HCT116 (cell line): ENCODE results near the gene MYEOV.

Experiments
- CEBPB ChIP-seq: IDR thresholded peaks from 2 replicates; pipeline ENCODE4 v1.6.1; 2012; ENCODE audit warnings: low read depth
- ELF1 ChIP-seq: IDR thresholded peaks from 2 replicates; pipeline ENCODE4 v1.6.1; 2012; ENCODE audit warnings: low read depth, borderline replicate concordance
- EZH2 ChIP-seq: fragments of 200-600 bp; sonication (generic); IDR thresholded peaks from 2 replicates; pipeline ENCODE4 v1.6.1; 2017; ENCODE audit warnings: antibody characterized with exemption, mixed run types
- JUND ChIP-seq: IDR thresholded peaks from 2 replicates; pipeline ENCODE4 v1.6.1; 2012
- POLR2A ChIP-seq: IDR thresholded peaks from 2 replicates; pipeline ENCODE4 v1.7.0; 2011; ENCODE audit warnings: borderline replicate concordance; ENCODE audit not compliant: insufficient read depth, insufficient read length; ENCODE audit errors: extremely low read depth
- POLR2AphosphoS5 ChIP-seq: IDR thresholded peaks from 2 replicates; pipeline ENCODE4 v1.6.1; 2011; ENCODE audit warnings: mild to moderate bottlenecking, low read depth, low read length, moderate library complexity
- RAD21 ChIP-seq: IDR thresholded peaks from 2 replicates; pipeline ENCODE4 v1.6.1; 2012; ENCODE audit warnings: low read depth, mild to moderate bottlenecking
- SIN3A ChIP-seq: IDR thresholded peaks from 2 replicates; pipeline ENCODE4 v1.6.1; 2012; ENCODE audit warnings: low read depth
- SRF ChIP-seq: IDR thresholded peaks from 2 replicates; pipeline ENCODE4 v1.6.1; 2012; ENCODE audit warnings: low read depth
- TCF7L2 ChIP-seq: IDR thresholded peaks from 2 replicates; pipeline ENCODE4 v1.7.0; 2011; ENCODE audit warnings: borderline replicate concordance, inconsistent platforms; ENCODE audit not compliant: insufficient read depth, insufficient read length; ENCODE audit errors: extremely low read depth
- ZNF274 ChIP-seq: fragments of 200-500 bp; sonication (Bioruptor generic); IDR thresholded peaks from 2 replicates; pipeline ENCODE4 v1.6.1; 2014; ENCODE audit warnings: mild to moderate bottlenecking, low read depth, low read length, inconsistent platforms
- TF ChIP-seq, protein P1 (sequence below), 3 experiments: fragments of 200-600 bp in 1 of 3; sonication (generic) in 1 of 3; IDR thresholded peaks in 2 of 3; conservative IDR thresholded peaks in 1 of 3; 2 replicates each; pipeline ENCODE4 v1.5.1; 2012 to 2017; ENCODE audit warnings: low read depth in 2 of 3, low read length in 2 of 3, antibody characterized with exemption in 1 of 3, borderline replicate concordance in 1 of 3, control low read depth in 1 of 3, mild to moderate bottlenecking in 1 of 3, mixed read lengths in 1 of 3, mixed run types in 1 of 3, moderate library complexity in 1 of 3; ENCODE audit not compliant: insufficient read depth in 1 of 3
- TF ChIP-seq, protein P2 (sequence below): IDR thresholded peaks from 2 replicates; pipeline ENCODE4 v1.6.1; 2012; ENCODE audit warnings: low read depth

DNA sequence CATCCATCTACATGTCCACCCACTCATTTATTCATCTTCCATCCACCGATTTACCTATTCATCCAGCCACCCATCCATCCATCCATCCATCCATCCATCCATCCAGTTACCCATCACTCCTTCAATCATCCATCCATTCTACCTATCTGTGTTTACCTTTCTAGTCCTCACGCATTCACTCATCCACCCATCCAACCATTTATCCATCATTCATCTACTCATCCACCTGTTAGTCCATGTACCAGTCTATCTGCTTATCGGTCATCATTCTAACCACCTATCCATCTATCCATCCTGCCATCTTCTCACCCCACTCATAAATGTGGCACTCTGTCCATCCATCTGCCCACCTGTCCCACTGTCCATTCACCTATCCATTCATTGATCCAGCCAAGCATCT, 21.9 kb upstream of the MYEOV start:
- TF ChIP-seq EZH2 (no peak), ZNF274 (no peak), CEBPB (no peak), RAD21 (no peak), TCF7L2 (no peak), JUND (no peak), POLR2AphosphoS5 (no peak), POLR2A (no peak), SIN3A (no peak), ELF1 (no peak), SRF (no peak)
- TF ChIP-seq, protein P1, sequence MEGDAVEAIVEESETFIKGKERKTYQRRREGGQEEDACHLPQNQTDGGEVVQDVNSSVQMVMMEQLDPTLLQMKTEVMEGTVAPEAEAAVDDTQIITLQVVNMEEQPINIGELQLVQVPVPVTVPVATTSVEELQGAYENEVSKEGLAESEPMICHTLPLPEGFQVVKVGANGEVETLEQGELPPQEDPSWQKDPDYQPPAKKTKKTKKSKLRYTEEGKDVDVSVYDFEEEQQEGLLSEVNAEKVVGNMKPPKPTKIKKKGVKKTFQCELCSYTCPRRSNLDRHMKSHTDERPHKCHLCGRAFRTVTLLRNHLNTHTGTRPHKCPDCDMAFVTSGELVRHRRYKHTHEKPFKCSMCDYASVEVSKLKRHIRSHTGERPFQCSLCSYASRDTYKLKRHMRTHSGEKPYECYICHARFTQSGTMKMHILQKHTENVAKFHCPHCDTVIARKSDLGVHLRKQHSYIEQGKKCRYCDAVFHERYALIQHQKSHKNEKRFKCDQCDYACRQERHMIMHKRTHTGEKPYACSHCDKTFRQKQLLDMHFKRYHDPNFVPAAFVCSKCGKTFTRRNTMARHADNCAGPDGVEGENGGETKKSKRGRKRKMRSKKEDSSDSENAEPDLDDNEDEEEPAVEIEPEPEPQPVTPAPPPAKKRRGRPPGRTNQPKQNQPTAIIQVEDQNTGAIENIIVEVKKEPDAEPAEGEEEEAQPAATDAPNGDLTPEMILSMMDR (IDR thresholded peaks at IDR 0.05 in 2 of 3, conservative IDR thresholded peaks at IDR 0.05 in 1 of 3; ENCODE audit: borderline replicate concordance in 1 of 3, insufficient read depth in 1 of 3, low read depth in 2 of 3, low read length in 2 of 3): no peak
- TF ChIP-seq, protein P2, sequence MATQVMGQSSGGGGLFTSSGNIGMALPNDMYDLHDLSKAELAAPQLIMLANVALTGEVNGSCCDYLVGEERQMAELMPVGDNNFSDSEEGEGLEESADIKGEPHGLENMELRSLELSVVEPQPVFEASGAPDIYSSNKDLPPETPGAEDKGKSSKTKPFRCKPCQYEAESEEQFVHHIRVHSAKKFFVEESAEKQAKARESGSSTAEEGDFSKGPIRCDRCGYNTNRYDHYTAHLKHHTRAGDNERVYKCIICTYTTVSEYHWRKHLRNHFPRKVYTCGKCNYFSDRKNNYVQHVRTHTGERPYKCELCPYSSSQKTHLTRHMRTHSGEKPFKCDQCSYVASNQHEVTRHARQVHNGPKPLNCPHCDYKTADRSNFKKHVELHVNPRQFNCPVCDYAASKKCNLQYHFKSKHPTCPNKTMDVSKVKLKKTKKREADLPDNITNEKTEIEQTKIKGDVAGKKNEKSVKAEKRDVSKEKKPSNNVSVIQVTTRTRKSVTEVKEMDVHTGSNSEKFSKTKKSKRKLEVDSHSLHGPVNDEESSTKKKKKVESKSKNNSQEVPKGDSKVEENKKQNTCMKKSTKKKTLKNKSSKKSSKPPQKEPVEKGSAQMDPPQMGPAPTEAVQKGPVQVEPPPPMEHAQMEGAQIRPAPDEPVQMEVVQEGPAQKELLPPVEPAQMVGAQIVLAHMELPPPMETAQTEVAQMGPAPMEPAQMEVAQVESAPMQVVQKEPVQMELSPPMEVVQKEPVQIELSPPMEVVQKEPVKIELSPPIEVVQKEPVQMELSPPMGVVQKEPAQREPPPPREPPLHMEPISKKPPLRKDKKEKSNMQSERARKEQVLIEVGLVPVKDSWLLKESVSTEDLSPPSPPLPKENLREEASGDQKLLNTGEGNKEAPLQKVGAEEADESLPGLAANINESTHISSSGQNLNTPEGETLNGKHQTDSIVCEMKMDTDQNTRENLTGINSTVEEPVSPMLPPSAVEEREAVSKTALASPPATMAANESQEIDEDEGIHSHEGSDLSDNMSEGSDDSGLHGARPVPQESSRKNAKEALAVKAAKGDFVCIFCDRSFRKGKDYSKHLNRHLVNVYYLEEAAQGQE: no peak
